GM23248 (cell line): ENCODE data around the gene SCGB1D4. TPM values are rescaled to one million over a fixed set of nuclear protein-coding genes. Genes with fewer than 3 reads are reported as not detected.
A peak's percentile ranks its signal among the peaks of the same experiment; 100 is the strongest.

Experiments used
- DNase-seq: peaks from one replicate; pipeline ENCODE4 v3.0.0-alpha.2; 2015
- H2AFZ ChIP-seq: fragments of 200-600 bp; sonication (generic); 2 replicates; pipeline ENCODE4 v1.6.1; 2016; ENCODE audit warnings: antibody characterized with exemption
- H3F3A ChIP-seq: fragments of 200-600 bp; sonication (generic); 2 replicates; pipeline ENCODE4 v1.6.1; 2016; ENCODE audit warnings: mild to moderate bottlenecking, antibody characterized with exemption, mixed run types; ENCODE audit not compliant: insufficient read depth
- H3K27ac ChIP-seq: fragments of 200-600 bp; sonication (generic); 2 replicates; pipeline ENCODE4 v1.5.1; 2016; ENCODE audit warnings: mild to moderate bottlenecking
- H3K27me3 ChIP-seq: fragments of 200-600 bp; sonication (generic); replicated peaks from 2 replicates; pipeline ENCODE4 v1.6.1; 2016; ENCODE audit warnings: mild to moderate bottlenecking; ENCODE audit not compliant: insufficient read depth
- H3K36me3 ChIP-seq: fragments of 200-600 bp; sonication (generic); 2 replicates; pipeline ENCODE4 v1.6.1; 2016; ENCODE audit warnings: low read depth, mild to moderate bottlenecking
- H3K4me1 ChIP-seq: fragments of 200-600 bp; sonication (generic); 2 replicates; pipeline ENCODE4 v1.6.1; 2016; ENCODE audit warnings: mild to moderate bottlenecking; ENCODE audit not compliant: insufficient read depth
- H3K4me2 ChIP-seq: fragments of 200-600 bp; sonication (generic); one replicate; pipeline ENCODE4 v1.6.1; 2016; ENCODE audit warnings: mild to moderate bottlenecking; ENCODE audit not compliant: unreplicated experiment
- H3K4me3 ChIP-seq: fragments of 200-600 bp; sonication (generic); 2 replicates; pipeline ENCODE4 v1.5.1; 2016; ENCODE audit warnings: mild to moderate bottlenecking
- H3K79me2 ChIP-seq: fragments of 200-600 bp; sonication (generic); 2 replicates; pipeline ENCODE4 v1.6.1; 2016; ENCODE audit warnings: mild to moderate bottlenecking; ENCODE audit not compliant: insufficient read depth
- H3K9ac ChIP-seq: fragments of 200-600 bp; sonication (generic); 2 replicates; pipeline ENCODE4 v1.6.1; 2016; ENCODE audit warnings: mild to moderate bottlenecking
- H3K9me2 ChIP-seq: fragments of 200-600 bp; sonication (generic); 2 replicates; pipeline ENCODE4 v1.6.1; 2016; ENCODE audit warnings: mixed run types, mild to moderate bottlenecking, moderate library complexity; ENCODE audit not compliant: insufficient read depth
- H3K9me3 ChIP-seq: fragments of 200-600 bp; sonication (generic); one replicate; pipeline ENCODE4 v1.6.1; 2017; ENCODE audit warnings: low read depth
- H4K20me1 ChIP-seq: fragments of 200-600 bp; sonication (generic); 2 replicates; pipeline ENCODE4 v1.6.0; 2016; ENCODE audit not compliant: insufficient read depth
- EZH2 ChIP-seq: fragments of 200-600 bp; sonication (generic); IDR thresholded peaks from 2 replicates; pipeline ENCODE4 v1.6.1; 2018; ENCODE audit warnings: antibody characterized with exemption, mild to moderate bottlenecking; ENCODE audit not compliant: insufficient read depth, poor library complexity, severe bottlenecking
- EZH2phosphoT487 ChIP-seq: fragments of 200-600 bp; sonication (generic); IDR thresholded peaks from 2 replicates; pipeline ENCODE4 v1.6.1; 2018; ENCODE audit warnings: antibody characterized with exemption, moderate library complexity, mild to moderate bottlenecking, low read depth; ENCODE audit not compliant: insufficient read depth
- WGBS, 2 experiments: methylation state at CpG; one replicate each; pipeline ENCODE4 v1.1.6; 2015 to 2017; ENCODE audit warnings: low lambda C conversion rate in 2 of 2, low coverage in 1 of 2; ENCODE audit errors: missing lambda C conversion rate in 2 of 2; 5-methylcytosine and 5-hydroxymethylcytosine counted together
- in situ Hi-C: fragments of 300-500 bp; cut with MboI; formaldehyde crosslinking; loops from 2 replicates; pipeline ENCODE4 v1.15.0; 2020
- polyA plus RNA-seq: library from polyadenylated mRNA; unstranded; fragments of >200 nt; fragmentation: Nextera tagmentation; extraction: Ambion mirVana; gene quantifications from 2 replicates; pipeline ENCODE4 v1.2.1, GENCODE V29; 2016
- total RNA-seq: library from RNA; depleted of rRNA; stranded (reverse); fragments of >200 nt; shearing (Covaris generic); gene quantifications from 2 replicates; pipeline ENCODE4 v1.2.3, GENCODE V29; 2014

Gene SCGB1D4
- total and polyA plus RNA-seq, 2 experiments from 2014 or later, result not detected

GRCh38 chr11:62307950-62308349, 9.1 kb upstream of the SCGB1D4 start:
- no peaks in the 10 kb centered on the region for H4K20me1 ChIP-seq
- H3K9ac ChIP-seq, result no peak overlapping the region
- H3K9me2 ChIP-seq, result no peaks in the 10 kb centered on the region
- peaks cover 10% of the 10 kb centered on the region; the same call in 1 of the 2 replicates for H3K27me3 ChIP-seq
- no peaks in the 10 kb centered on the region for H3F3A ChIP-seq
- H3K4me2 ChIP-seq, result no peak overlapping the region
- no peaks in the 10 kb centered on the region for H3K79me2 ChIP-seq
- no peak for TF ChIP-seq EZH2
- TF ChIP-seq EZH2phosphoT487, result no peak
- in situ Hi-C loops, result no loop called here
- H2AFZ ChIP-seq, result no peak overlapping the region
- H3K4me3 ChIP-seq, result no peak overlapping the region
- no peak overlapping the region for H3K27ac ChIP-seq
- DNase-seq, result no peak
- H3K9me3 ChIP-seq, result no peaks in the 10 kb centered on the region
- H3K36me3 ChIP-seq, result no peaks in the 10 kb centered on the region
- H3K4me1 ChIP-seq, result no peaks in the 10 kb centered on the region

GRCh38 chr11:62306227-62306626, 7.4 kb upstream of the SCGB1D4 start:
- H3K36me3 ChIP-seq, result no peaks in the 10 kb centered on the region
- no peak overlapping the region for H3K9ac ChIP-seq
- H4K20me1 ChIP-seq, result no peaks in the 10 kb centered on the region
- no peaks in the 10 kb centered on the region for H3F3A ChIP-seq
- in situ Hi-C loops, result no loop called here
- no peak overlapping the region for H3K27ac ChIP-seq
- no peak overlapping the region for H3K4me3 ChIP-seq
- no peak for DNase-seq
- TF ChIP-seq EZH2, result no peak
- no peaks in the 10 kb centered on the region for H3K4me1 ChIP-seq
- 26 to 41% methylated on average over 6 of the region's 6 CpGs for WGBS, 2 experiments
- no peaks in the 10 kb centered on the region for H3K9me3 ChIP-seq
- H3K79me2 ChIP-seq, result no peaks in the 10 kb centered on the region
- H3K9me2 ChIP-seq, result no peaks in the 10 kb centered on the region
- H3K27me3 ChIP-seq, result 0 out of 2 replicates have a peak, but pooled peaks cover 6% of the 10 kb centered on the region
- no peak overlapping the region for H2AFZ ChIP-seq
- no peak overlapping the region for H3K4me2 ChIP-seq

- Histone ChIP-seq H4K20me1 (no peaks in the 10 kb centered on the region), H3F3A (no peaks in the 10 kb centered on the region), H2AFZ (no peak overlapping the region), H3K4me2 (no peak overlapping the region), H3K36me3 (no peaks in the 10 kb centered on the region), H3K9ac (no peak overlapping the region), H3K4me3 (no peak overlapping the region), H3K9me3 (no peaks in the 10 kb centered on the region), H3K79me2 (no peaks in the 10 kb centered on the region), H3K4me1 (no peaks in the 10 kb centered on the region), H3K9me2 (no peaks in the 10 kb centered on the region), H3K27me3 (peaks cover 3% of the 10 kb centered on the region), H3K27ac (no peak overlapping the region)
- no peak for TF ChIP-seq EZH2phosphoT487
- TF ChIP-seq EZH2, result no peak
- DNase-seq, result peak; percentile 44
- 31% methylated on average over 2 of the region's 2 CpGs for WGBS, 2 experiments
- in situ Hi-C loops, result no loop called here
Observed at GRCh38 chr11:62295504-62295903, 3.4 kb downstream of the SCGB1D4 start.

GRCh38 chr11:62280452-62280851, 18.4 kb downstream of the SCGB1D4 start:
- H3K36me3 ChIP-seq, result no peaks in the 10 kb centered on the region
- H2AFZ ChIP-seq, result no peak overlapping the region
- no peaks in the 10 kb centered on the region for H3K4me1 ChIP-seq
- in situ Hi-C loops, result no loop called here
- no peaks in the 10 kb centered on the region for H3F3A ChIP-seq
- no peak overlapping the region for H3K9ac ChIP-seq
- no peak for DNase-seq
- no peak overlapping the region for H3K4me3 ChIP-seq
- H3K27ac ChIP-seq, result no peak overlapping the region
- no peaks in the 10 kb centered on the region for H3K9me2 ChIP-seq
- H3K9me3 ChIP-seq, result no peaks in the 10 kb centered on the region
- H4K20me1 ChIP-seq, result no peaks in the 10 kb centered on the region
- no peaks in the 10 kb centered on the region for H3K27me3 ChIP-seq
- TF ChIP-seq EZH2, result no peak
- no peaks in the 10 kb centered on the region for H3K79me2 ChIP-seq
- no peak overlapping the region for H3K4me2 ChIP-seq

- in situ Hi-C loops, result no loop called here
- H3K4me2 ChIP-seq, result no peak overlapping the region
Observed at GRCh38 chr11:62273789-62274275, 25.0 kb downstream of the SCGB1D4 start.

More at GRCh38 chr11:62273789-62274275, 25.0 kb downstream of the SCGB1D4 start:
- 44 to 54% methylated on average over 7 of the region's 7 CpGs for WGBS, 2 experiments
- Histone ChIP-seq H3K79me2 (no peaks in the 10 kb centered on the region), H3K9me3 (no peaks in the 10 kb centered on the region), H2AFZ (no peak overlapping the region), H3K27ac (no peak overlapping the region), H3K27me3 (no peaks in the 10 kb centered on the region; the same call in 1 of the 2 replicates), H3K9ac (no peak overlapping the region), H3K9me2 (no peaks in the 10 kb centered on the region), H3K36me3 (no peaks in the 10 kb centered on the region), H4K20me1 (no peaks in the 10 kb centered on the region), H3F3A (no peaks in the 10 kb centered on the region), H3K4me3 (no peak overlapping the region), H3K4me1 (no peaks in the 10 kb centered on the region)
- TF ChIP-seq EZH2phosphoT487 (no peak), EZH2 (no peak)
- no peak for DNase-seq
